Small intestine (tissue), 16 donors: ENCODE data around the gene TEKT5. TPM values are rescaled to one million over a fixed set of nuclear protein-coding genes. Genes with fewer than 3 reads are reported as not detected.
"Not testable (repeated sequence)": the region's sequence is repeated elsewhere in the genome, so short reads cannot be mapped to it uniquely, and the experiment has no call there.

ENCODE experiments used
- DNase-seq, 2 donors: peaks; one replicate each; pipeline versions ENCODE4 v3.0.0 to v3.0.0-alpha.2; 2013
- FAIRE-seq: peaks from 2 replicates; lab custom pipeline; 2012; peaks lifted over from hg19 to GRCh38; lab: Jason Lieb, UNC
- H3K27ac ChIP-seq, 3 donors: one replicate each; pipeline ENCODE4 v1.5.1; 2013; ENCODE audit warnings: low read length in 2 of 3, mild to moderate bottlenecking in 2 of 3, control low read depth in 1 of 3, inconsistent platforms in 1 of 3, low read depth in 1 of 3, moderate library complexity in 1 of 3
- H3K27me3 ChIP-seq, 3 donors: one replicate each; pipeline ENCODE4 v1.6.1; 2013; ENCODE audit warnings: low read length in 3 of 3, inconsistent platforms in 1 of 3; ENCODE audit not compliant: control insufficient read depth in 3 of 3, insufficient read depth in 3 of 3
- H3K36me3 ChIP-seq, 3 donors: one replicate each; pipeline ENCODE4 v1.6.1; 2013; ENCODE audit warnings: low read length in 3 of 3, inconsistent platforms in 1 of 3, low read depth in 1 of 3, mild to moderate bottlenecking in 1 of 3, moderate library complexity in 1 of 3; ENCODE audit not compliant: control insufficient read depth in 3 of 3, insufficient read depth in 2 of 3
- H3K4me1 ChIP-seq, 3 donors: one replicate each; pipeline ENCODE4 v1.6.1; 2013; ENCODE audit warnings: low read length in 2 of 3, inconsistent platforms in 1 of 3, low read depth in 1 of 3, mild to moderate bottlenecking in 1 of 3, moderate library complexity in 1 of 3; ENCODE audit not compliant: control insufficient read depth in 3 of 3, insufficient read depth in 2 of 3
- H3K4me3 ChIP-seq, 3 donors: one replicate each; pipeline ENCODE4 v1.5.1; 2013; ENCODE audit warnings: low read length in 3 of 3, control low read depth in 1 of 3, inconsistent platforms in 1 of 3, low read depth in 1 of 3, mild to moderate bottlenecking in 1 of 3, moderate library complexity in 1 of 3
- H3K9me3 ChIP-seq, 2 donors: one replicate each; pipeline ENCODE4 v1.6.1; 2013; ENCODE audit warnings: low read depth in 1 of 2, low read length in 1 of 2; ENCODE audit not compliant: control insufficient read depth in 2 of 2, insufficient read depth in 1 of 2
- WGBS, 3 donors: extraction: QIAGEN DNeasy Blood & Tissue Kit; methylation state at CpG; one replicate each; pipeline ENCODE4 v1.1.7; 2013; 5-methylcytosine and 5-hydroxymethylcytosine counted together
- long read RNA-seq, 10 donors: transcript quantifications; one replicate each; lab custom pipeline, GENCODE V29; 2026
- polyA plus RNA-seq, 4 donors: library from polyadenylated mRNA; stranded (reverse) in 3 of 4; unstranded in 1 of 4; fragments of 200-250 nt in 3 of 4; fragments of 120-200 nt in 1 of 4; gene quantifications; one replicate each; pipeline versions ENCODE4 v1.2.1 to v1.2.3, GENCODE V29; 2013
- donor health status: healthy with polysubstance abuse.
- donor health status: control.
- donor health status: control.
- donor health status: Bipolar disorder and iron deficiency.
- donor health status: healthy.

Gene TEKT5
- polyA plus RNA-seq = under 1 TPM in 2 of 4 donors, not detected in 2; 0.07 to 0.25 TPM
- long read RNA-seq, donor 1 = 0 reads
- long read RNA-seq, donor 2 = 0 reads
- long read RNA-seq, donor 3 = 0 reads
- long read RNA-seq, donor 4 = 0 reads
- long read RNA-seq, donor 5 = 0 reads
- long read RNA-seq, donor 6 = 0 reads
- long read RNA-seq, donor 7 = 0 reads
- long read RNA-seq, donor 8 = 0 reads
- long read RNA-seq, donor 9 = 0 reads
- long read RNA-seq, donor 10 = 0 reads

GRCh38 chr16:10694830-10695229 lies at the start of gene TEKT5:
Gene TEKT5 (minus strand): TSS chr16:10694930. CDS start chr16:10694873, 57 bp downstream.
- Histone ChIP-seq H3K27me3 (no peaks in the 10 kb centered on the region), H3K4me3 (no peak within 1 kb of the TSS), H3K9me3 (no peaks in the 10 kb centered on the region), H3K27ac (no peak within 1 kb of the TSS), H3K36me3 (no peaks in the 10 kb centered on the region), H3K4me1 (no peaks in the 10 kb centered on the region)
- WGBS, 3 donors = 50 to 70% (median 63%) methylated on average over 5 of the region's 5 CpGs
- DNase-seq (no peak), FAIRE-seq (no peak)

- peak within 1 kb of the TSS; percentile 83 to 99 (median 93) for H3K27ac ChIP-seq
- peak within 1 kb of the TSS; percentile 55 to 72 (median 60) for H3K4me3 ChIP-seq
- peaks cover 0 to 17% (median 3%) of the 10 kb centered on the region in 3 donors for H3K36me3 ChIP-seq
- no peaks in the 10 kb centered on the region for H3K9me3 ChIP-seq
- 0% methylated on average over 57 of the region's 57 CpGs for WGBS, 3 donors
- peaks cover 0 to 4% (median 0%) of the 10 kb centered on the region in 3 donors for H3K4me1 ChIP-seq
- no peak for FAIRE-seq
- H3K27me3 ChIP-seq = no peaks in the 10 kb centered on the region
- peak; percentile 99 to 100 for DNase-seq
Measured at GRCh38 chr16:10743610-10744369, 49.1 kb upstream of the TEKT5 start, which contains the start of gene NUBP1. Gene NUBP1 (plus strand): TSS chr16:10743842. CDS start chr16:10743864, 22 bp downstream.

- Histone ChIP-seq H3K4me1 (peaks cover 0 to 4% (median 0%) of the 10 kb centered on the region in 3 donors), H3K9me3 (no peaks in the 10 kb centered on the region), H3K4me3 (peak overlapping the region in 1 of 3 donors; percentile 60), H3K27ac (peak overlapping the region in 2 of 3 donors; percentile 93 to 99), H3K36me3 (peaks cover 0 to 12% (median 3%) of the 10 kb centered on the region in 3 donors), H3K27me3 (no peaks in the 10 kb centered on the region)
- DNase-seq (no peak), FAIRE-seq (no peak)
- 26 to 34% (median 26%) methylated on average over 5 of the region's 5 CpGs for WGBS, 3 donors
Measured at GRCh38 chr16:10743227-10743609, 48.5 kb upstream of the TEKT5 start.

GRCh38 chr16:10741844-10742243 lies 47.1 kb upstream of the TEKT5 start:
- H3K27me3 ChIP-seq = no peaks in the 10 kb centered on the region
- peaks cover 0 to 4% (median 0%) of the 10 kb centered on the region in 3 donors for H3K4me1 ChIP-seq
- H3K27ac ChIP-seq = no peak overlapping the region
- 13 to 46% (median 25%) methylated on average over 4 of the region's 4 CpGs for WGBS, 3 donors
- peak in 1 of 2 donors; percentile 39 for DNase-seq
- FAIRE-seq = no peak
- H3K4me3 ChIP-seq = no peak overlapping the region
- H3K9me3 ChIP-seq = no peaks in the 10 kb centered on the region
- no peaks in the 10 kb centered on the region for H3K36me3 ChIP-seq

- DNase-seq, H3K4me3 ChIP-seq: not testable (repeated sequence)
Measured at GRCh38 chr16:10741249-10741648, 46.5 kb upstream of the TEKT5 start.

GRCh38 chr16:10740845-10741208 lies 46.1 kb upstream of the TEKT5 start:
- 68 to 87% (median 77%) methylated on average over 2 of the region's 2 CpGs for WGBS, 3 donors
- no peak for FAIRE-seq
- no peak for DNase-seq
- no peak overlapping the region for H3K4me3 ChIP-seq
- H3K4me1 ChIP-seq = peaks cover 0 to 4% (median 0%) of the 10 kb centered on the region in 3 donors
- no peak overlapping the region for H3K27ac ChIP-seq
- no peaks in the 10 kb centered on the region for H3K36me3 ChIP-seq
- H3K9me3 ChIP-seq = no peaks in the 10 kb centered on the region
- H3K27me3 ChIP-seq = no peaks in the 10 kb centered on the region

More at GRCh38 chr16:10741249-10741648, 46.5 kb upstream of the TEKT5 start:
- H3K4me1 ChIP-seq, H3K36me3 ChIP-seq, H3K27ac ChIP-seq, H3K9me3 ChIP-seq, H3K27me3 ChIP-seq, FAIRE-seq: not testable (repeated sequence)
- WGBS, 3 donors = 91 to 97% (median 93%) methylated on average over 10 of the region's 10 CpGs

GRCh38 chr16:10740000-10740844 lies 45.5 kb upstream of the TEKT5 start:
- H3K9me3 ChIP-seq = no peaks in the 10 kb centered on the region
- DNase-seq (no peak), FAIRE-seq (no peak)
- no peak overlapping the region for H3K4me3 ChIP-seq
- no peak overlapping the region for H3K27ac ChIP-seq
- H3K36me3 ChIP-seq = no peaks in the 10 kb centered on the region
- no peaks in the 10 kb centered on the region for H3K27me3 ChIP-seq
- peaks cover 0 to 4% (median 0%) of the 10 kb centered on the region in 3 donors for H3K4me1 ChIP-seq
- 83 to 92% (median 91%) methylated on average over 10 of the region's 10 CpGs for WGBS, 3 donors
